Liver (tissue), 9 donors: ENCODE data around the gene SHB. TPM values are rescaled to one million over a fixed set of nuclear protein-coding genes. Genes with fewer than 3 reads are reported as not detected.

Source experiments
- DNase-seq: peaks from one replicate; pipeline ENCODE4 v3.0.0-alpha.2; 2017; ENCODE audit warnings: low spot score
- H3K27ac ChIP-seq, 2 donors: one replicate each; pipeline ENCODE4 v1.7.0; 2013; ENCODE audit warnings: inconsistent platforms in 2 of 2, low read length in 2 of 2, control low read depth in 1 of 2, low read depth in 1 of 2, mild to moderate bottlenecking in 1 of 2
- H3K27me3 ChIP-seq, 4 donors: one replicate each; pipeline versions ENCODE4 v1.6.1 to v1.7.0; 2013; ENCODE audit warnings: low read length in 3 of 4, inconsistent platforms in 1 of 4, mild to moderate bottlenecking in 1 of 4, moderate library complexity in 1 of 4; ENCODE audit not compliant: control insufficient read depth in 4 of 4, insufficient read depth in 4 of 4
- H3K36me3 ChIP-seq, 4 donors: one replicate each; pipeline versions ENCODE4 v1.6.1 to v1.7.0; 2013; ENCODE audit warnings: low read length in 3 of 4, mild to moderate bottlenecking in 3 of 4, low read depth in 1 of 4, moderate library complexity in 1 of 4; ENCODE audit not compliant: control insufficient read depth in 4 of 4, insufficient read depth in 3 of 4
- H3K4me1 ChIP-seq, 4 donors: one replicate each; pipeline versions ENCODE4 v1.6.1 to v1.7.0; 2013; ENCODE audit warnings: low read length in 3 of 4, mild to moderate bottlenecking in 3 of 4, moderate library complexity in 1 of 4; ENCODE audit not compliant: control insufficient read depth in 4 of 4, insufficient read depth in 4 of 4
- H3K4me3 ChIP-seq, 3 donors: one replicate each; pipeline versions ENCODE4 v1.6.1 to v1.7.0; 2013; ENCODE audit warnings: low read length in 3 of 3, control low read depth in 1 of 3, low read depth in 1 of 3, mild to moderate bottlenecking in 1 of 3
- H3K9ac ChIP-seq, 2 donors: one replicate each; pipeline ENCODE4 v1.7.0; 2013; ENCODE audit warnings: low read length in 2 of 2, mild to moderate bottlenecking in 2 of 2, moderate library complexity in 2 of 2, control low read depth in 1 of 2, low read depth in 1 of 2
- H3K9me3 ChIP-seq, 4 donors: one replicate each; pipeline versions ENCODE4 v1.6.1 to v1.7.0; 2013; ENCODE audit warnings: low read length in 3 of 4; ENCODE audit not compliant: control insufficient read depth in 4 of 4
- EGR1 ChIP-seq, 2 donors: IDR thresholded peaks; 2 replicates each; pipeline ENCODE4 v1.6.1; 2016 to 2018; ENCODE audit warnings: antibody characterized with exemption in 2 of 2, low read depth in 2 of 2
- FOXA1 ChIP-seq: IDR thresholded peaks from 2 replicates; pipeline ENCODE4 v1.6.1; 2016; ENCODE audit warnings: antibody characterized with exemption
- FOXA2 ChIP-seq: IDR thresholded peaks from 2 replicates; pipeline ENCODE4 v1.6.1; 2016; ENCODE audit warnings: antibody characterized with exemption
- HNF4A ChIP-seq, 2 donors: conservative IDR thresholded peaks; 2 replicates each; pipeline ENCODE4 v1.6.1; 2016; ENCODE audit warnings: antibody characterized with exemption in 2 of 2, mild to moderate bottlenecking in 2 of 2
- HNF4G ChIP-seq: IDR thresholded peaks from 2 replicates; pipeline ENCODE4 v1.6.1; 2016; ENCODE audit warnings: antibody characterized with exemption
- JUND ChIP-seq, 2 donors: IDR thresholded peaks; 2 replicates each; pipeline ENCODE4 v1.6.1; 2016; ENCODE audit warnings: antibody characterized with exemption in 2 of 2
- NR2F2 ChIP-seq: IDR thresholded peaks from 2 replicates; pipeline ENCODE4 v1.6.1; 2016; ENCODE audit warnings: antibody characterized with exemption
- RAD21 ChIP-seq, 2 donors: IDR thresholded peaks; 2 replicates each; pipeline ENCODE4 v1.6.1; 2016; ENCODE audit warnings: antibody characterized with exemption in 2 of 2, mild to moderate bottlenecking in 2 of 2
- RXRA ChIP-seq, 2 donors: IDR thresholded peaks; 2 replicates each; pipeline ENCODE4 v1.6.1; 2017 to 2018; ENCODE audit warnings: antibody characterized with exemption in 2 of 2, mild to moderate bottlenecking in 1 of 2
- TAF1 ChIP-seq: conservative IDR thresholded peaks from 2 replicates; pipeline ENCODE4 v1.6.1; 2016; ENCODE audit warnings: antibody characterized with exemption, mild to moderate bottlenecking
- YY1 ChIP-seq: IDR thresholded peaks from 2 replicates; pipeline ENCODE4 v1.6.1; 2016; ENCODE audit warnings: antibody characterized with exemption, mild to moderate bottlenecking
- WGBS: extraction: QIAGEN DNeasy Blood & Tissue Kit; methylation state at CpG from one replicate; pipeline ENCODE4 v1.1.7; 2013; 5-methylcytosine and 5-hydroxymethylcytosine counted together
- polyA plus RNA-seq, 2 donors: library from polyadenylated mRNA; stranded (reverse) in 1 of 2; unstranded in 1 of 2; fragments of 200-250 nt in 1 of 2; fragments of >200 nt in 1 of 2; fragmentation: Nextera tagmentation in 1 of 2; extraction: Ambion mirVana in 1 of 2; gene quantifications; one replicate each; pipeline versions ENCODE4 v1.2.1 to v1.2.3, GENCODE V29; 2013 to 2015
- total RNA-seq, 2 donors: library from RNA; depleted of rRNA; stranded (reverse); fragments of >200 nt; gene quantifications; one replicate each; pipeline ENCODE4 v1.2.3, GENCODE V29; 2014
- TF ChIP-seq, protein P1 (sequence below): IDR thresholded peaks from 2 replicates; pipeline ENCODE4 v1.6.1; 2016; ENCODE audit warnings: antibody characterized with exemption
- TF ChIP-seq, protein P2 (sequence below): IDR thresholded peaks from 2 replicates; pipeline ENCODE4 v1.6.1; 2016; ENCODE audit warnings: antibody characterized with exemption, mild to moderate bottlenecking
- TF ChIP-seq, protein P3 (sequence below): fragments of 150-350 bp; IDR thresholded peaks from 2 replicates; pipeline ENCODE4 v1.5.1; 2017; ENCODE audit warnings: improper control_type of control experiment, low read depth, low read length; ENCODE audit not compliant: missing input control
- TF ChIP-seq, protein P4 (sequence below): IDR thresholded peaks from 2 replicates; pipeline ENCODE4 v1.6.1; 2016; ENCODE audit warnings: antibody characterized with exemption
- donor health status: healthy.
- donor health status: healthy.
- donor health status: healthy.
- donor health status: healthy.
- donor health status: healthy.

SHB gene
- total and polyA plus RNA-seq, 4 donors: 3.4 to 17.3 (median 7.0) TPM

DNA sequence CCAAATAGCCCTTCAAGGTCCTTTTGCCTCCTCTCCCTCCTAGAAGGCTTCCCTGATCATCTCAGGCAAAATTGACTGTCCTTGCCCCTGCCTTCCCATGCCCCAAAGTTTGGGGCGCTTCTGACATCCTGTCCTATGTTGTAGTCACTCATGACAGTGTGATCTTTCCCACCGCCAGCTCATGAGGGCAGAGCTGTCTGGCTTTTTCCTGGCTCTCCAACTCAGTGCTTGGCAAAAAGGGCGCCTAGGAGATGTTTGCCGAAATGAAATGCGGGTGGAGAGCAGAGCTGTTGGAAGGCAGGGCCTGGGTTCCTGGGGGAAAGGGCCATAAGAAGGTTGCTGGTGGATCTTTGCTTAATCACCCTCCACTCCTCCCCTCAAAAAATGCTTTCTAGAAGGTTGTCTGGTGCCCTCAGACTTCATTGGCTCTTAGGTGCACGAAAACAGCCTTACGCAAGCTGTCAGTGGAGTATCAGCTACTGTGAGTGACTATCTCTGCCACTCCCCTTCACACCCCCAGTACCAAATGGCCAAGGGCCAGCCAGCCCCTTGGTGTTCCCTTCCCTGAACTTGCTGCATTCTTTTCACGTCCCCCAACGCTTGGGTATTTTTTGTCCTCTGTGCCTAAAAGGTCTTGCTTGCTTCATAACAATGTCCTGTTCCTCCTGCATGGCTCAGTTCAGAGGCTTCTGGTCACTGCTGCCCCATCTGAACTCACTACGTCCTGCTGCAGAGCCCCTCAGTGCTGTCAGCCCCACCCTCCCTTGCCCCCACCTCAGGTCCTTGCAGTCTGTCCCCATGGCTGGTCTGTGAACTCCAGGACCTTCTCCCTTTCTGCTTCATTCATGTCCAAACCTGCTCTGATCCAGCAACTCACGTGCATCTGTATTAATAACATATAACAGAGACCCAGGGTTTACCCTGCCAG is 162.5 kb downstream of the SHB start:
- no peak overlapping the region for H3K27ac ChIP-seq
- 93% methylated on average over 11 of the region's 11 CpGs for WGBS
- H3K9ac ChIP-seq: no peak overlapping the region
- TF ChIP-seq JUND (IDR thresholded peaks at IDR 0.05) (no peak), HNF4G (no peak), YY1 (no peak), HNF4A (conservative IDR thresholded peaks at IDR 0.05) (no peak)
- no peak overlapping the region for H3K4me3 ChIP-seq
- H3K36me3 ChIP-seq: no peaks in the 10 kb centered on the region
- H3K4me1 ChIP-seq: peaks cover 10 to 31% (median 20%) of the 10 kb centered on the region in 4 donors
- no peak for DNase-seq
- no peaks in the 10 kb centered on the region for H3K9me3 ChIP-seq
- no peaks in the 10 kb centered on the region for H3K27me3 ChIP-seq

DNA sequence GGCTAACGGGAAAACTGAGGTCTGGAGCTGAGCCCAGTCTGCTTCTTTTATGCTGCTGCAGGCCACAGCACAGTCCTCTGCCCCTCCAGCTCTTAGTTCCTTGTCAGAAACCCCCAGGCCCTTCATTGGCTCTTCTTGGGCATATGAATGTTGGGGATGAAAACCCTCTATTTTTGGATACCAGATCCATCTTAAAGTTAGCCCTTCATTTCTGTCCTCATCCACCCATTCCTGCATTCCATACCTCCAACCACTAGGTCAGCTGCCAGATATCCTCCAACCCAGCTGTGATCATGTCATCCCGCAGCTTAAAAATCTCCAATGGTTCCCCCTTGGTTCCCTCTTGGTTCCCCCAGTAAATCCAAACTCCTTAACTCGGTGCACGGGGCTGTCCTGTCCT is 163.3 kb downstream of the SHB start:
- peaks cover 10 to 31% (median 20%) of the 10 kb centered on the region in 4 donors for H3K4me1 ChIP-seq
- H3K9ac ChIP-seq: no peak overlapping the region
- 95% methylated on average over 4 of the region's 4 CpGs for WGBS
- no peak for DNase-seq
- H3K27me3 ChIP-seq: no peaks in the 10 kb centered on the region
- H3K9me3 ChIP-seq: no peaks in the 10 kb centered on the region
- H3K4me3 ChIP-seq: no peak overlapping the region
- TF ChIP-seq EGR1 (IDR thresholded peaks at IDR 0.05; ENCODE audit: low read depth in 2 of 2): no peak
- TF ChIP-seq FOXA2: no peak
- TF ChIP-seq, protein P1, sequence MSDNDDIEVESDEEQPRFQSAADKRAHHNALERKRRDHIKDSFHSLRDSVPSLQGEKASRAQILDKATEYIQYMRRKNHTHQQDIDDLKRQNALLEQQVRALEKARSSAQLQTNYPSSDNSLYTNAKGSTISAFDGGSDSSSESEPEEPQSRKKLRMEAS: no peak
- no peak for TF ChIP-seq FOXA1
- TF ChIP-seq TAF1: no peak
- TF ChIP-seq, protein P2, sequence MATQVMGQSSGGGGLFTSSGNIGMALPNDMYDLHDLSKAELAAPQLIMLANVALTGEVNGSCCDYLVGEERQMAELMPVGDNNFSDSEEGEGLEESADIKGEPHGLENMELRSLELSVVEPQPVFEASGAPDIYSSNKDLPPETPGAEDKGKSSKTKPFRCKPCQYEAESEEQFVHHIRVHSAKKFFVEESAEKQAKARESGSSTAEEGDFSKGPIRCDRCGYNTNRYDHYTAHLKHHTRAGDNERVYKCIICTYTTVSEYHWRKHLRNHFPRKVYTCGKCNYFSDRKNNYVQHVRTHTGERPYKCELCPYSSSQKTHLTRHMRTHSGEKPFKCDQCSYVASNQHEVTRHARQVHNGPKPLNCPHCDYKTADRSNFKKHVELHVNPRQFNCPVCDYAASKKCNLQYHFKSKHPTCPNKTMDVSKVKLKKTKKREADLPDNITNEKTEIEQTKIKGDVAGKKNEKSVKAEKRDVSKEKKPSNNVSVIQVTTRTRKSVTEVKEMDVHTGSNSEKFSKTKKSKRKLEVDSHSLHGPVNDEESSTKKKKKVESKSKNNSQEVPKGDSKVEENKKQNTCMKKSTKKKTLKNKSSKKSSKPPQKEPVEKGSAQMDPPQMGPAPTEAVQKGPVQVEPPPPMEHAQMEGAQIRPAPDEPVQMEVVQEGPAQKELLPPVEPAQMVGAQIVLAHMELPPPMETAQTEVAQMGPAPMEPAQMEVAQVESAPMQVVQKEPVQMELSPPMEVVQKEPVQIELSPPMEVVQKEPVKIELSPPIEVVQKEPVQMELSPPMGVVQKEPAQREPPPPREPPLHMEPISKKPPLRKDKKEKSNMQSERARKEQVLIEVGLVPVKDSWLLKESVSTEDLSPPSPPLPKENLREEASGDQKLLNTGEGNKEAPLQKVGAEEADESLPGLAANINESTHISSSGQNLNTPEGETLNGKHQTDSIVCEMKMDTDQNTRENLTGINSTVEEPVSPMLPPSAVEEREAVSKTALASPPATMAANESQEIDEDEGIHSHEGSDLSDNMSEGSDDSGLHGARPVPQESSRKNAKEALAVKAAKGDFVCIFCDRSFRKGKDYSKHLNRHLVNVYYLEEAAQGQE: no peak
- TF ChIP-seq RAD21 (IDR thresholded peaks at IDR 0.05): no peak
- no peaks in the 10 kb centered on the region for H3K36me3 ChIP-seq
- no peak overlapping the region for H3K27ac ChIP-seq

DNA sequence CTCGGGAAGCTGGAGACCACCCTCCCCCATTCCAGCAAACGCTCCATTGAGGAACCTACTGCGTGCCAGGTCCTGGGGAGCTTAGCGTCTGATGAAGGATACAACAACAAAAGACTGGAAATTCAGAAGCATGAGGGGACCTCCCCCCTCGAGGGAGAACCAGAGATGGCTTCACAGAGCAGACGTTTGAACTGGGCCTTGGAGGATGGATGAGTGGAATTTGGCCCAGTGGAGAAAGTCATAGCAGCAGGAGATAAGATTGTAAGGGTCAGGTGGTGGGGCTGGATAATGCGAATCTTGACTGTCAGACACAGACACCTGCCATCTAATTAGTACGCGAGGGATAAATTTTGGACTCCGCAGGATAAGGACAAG is 163.9 kb downstream of the SHB start:
- Histone ChIP-seq H3K4me1 (peaks cover 10 to 31% (median 20%) of the 10 kb centered on the region in 4 donors), H3K9ac (no peak overlapping the region), H3K27ac (no peak overlapping the region), H3K36me3 (no peaks in the 10 kb centered on the region), H3K27me3 (no peaks in the 10 kb centered on the region), H3K4me3 (no peak overlapping the region), H3K9me3 (no peaks in the 10 kb centered on the region)
- DNase-seq: no peak
- 86% methylated on average over 10 of the region's 10 CpGs for WGBS
- TF ChIP-seq, protein P2: no peak
- TF ChIP-seq TAF1 (no peak), RXRA (IDR thresholded peaks at IDR 0.05) (no peak), YY1 (no peak), NR2F2 (no peak), JUND (IDR thresholded peaks at IDR 0.05) (no peak), HNF4A (conservative IDR thresholded peaks at IDR 0.05) (no peak), FOXA1 (no peak)
- TF ChIP-seq, protein P3, sequence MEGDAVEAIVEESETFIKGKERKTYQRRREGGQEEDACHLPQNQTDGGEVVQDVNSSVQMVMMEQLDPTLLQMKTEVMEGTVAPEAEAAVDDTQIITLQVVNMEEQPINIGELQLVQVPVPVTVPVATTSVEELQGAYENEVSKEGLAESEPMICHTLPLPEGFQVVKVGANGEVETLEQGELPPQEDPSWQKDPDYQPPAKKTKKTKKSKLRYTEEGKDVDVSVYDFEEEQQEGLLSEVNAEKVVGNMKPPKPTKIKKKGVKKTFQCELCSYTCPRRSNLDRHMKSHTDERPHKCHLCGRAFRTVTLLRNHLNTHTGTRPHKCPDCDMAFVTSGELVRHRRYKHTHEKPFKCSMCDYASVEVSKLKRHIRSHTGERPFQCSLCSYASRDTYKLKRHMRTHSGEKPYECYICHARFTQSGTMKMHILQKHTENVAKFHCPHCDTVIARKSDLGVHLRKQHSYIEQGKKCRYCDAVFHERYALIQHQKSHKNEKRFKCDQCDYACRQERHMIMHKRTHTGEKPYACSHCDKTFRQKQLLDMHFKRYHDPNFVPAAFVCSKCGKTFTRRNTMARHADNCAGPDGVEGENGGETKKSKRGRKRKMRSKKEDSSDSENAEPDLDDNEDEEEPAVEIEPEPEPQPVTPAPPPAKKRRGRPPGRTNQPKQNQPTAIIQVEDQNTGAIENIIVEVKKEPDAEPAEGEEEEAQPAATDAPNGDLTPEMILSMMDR: no peak
- TF ChIP-seq, protein P4, sequence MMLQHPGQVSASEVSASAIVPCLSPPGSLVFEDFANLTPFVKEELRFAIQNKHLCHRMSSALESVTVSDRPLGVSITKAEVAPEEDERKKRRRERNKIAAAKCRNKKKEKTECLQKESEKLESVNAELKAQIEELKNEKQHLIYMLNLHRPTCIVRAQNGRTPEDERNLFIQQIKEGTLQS: no peak
